ENCODE results near the gene PLA2G4D. TPM values are rescaled to one million over a fixed set of nuclear protein-coding genes. Genes with fewer than 3 reads are reported as not detected.

Gene PLA2G4D
- total RNA-seq, 1 experiment from 2014 or later: 0.34 TPM

GRCh38 chr15:42063122-42063848 lies 31.1 kb downstream of the PLA2G4D start:
- Histone ChIP-seq H2AFZ (ENCODE audit: low read depth, low read length, poor library complexity, severe bottlenecking) (no peak overlapping the region), H3K36me3 (ENCODE audit: control insufficient read depth in 1 of 2, insufficient read depth in 2 of 2, low read length in 2 of 2) (no peaks in the 10 kb centered on the region), H3K9me2 (ENCODE audit: insufficient read depth) (no peaks in the 10 kb centered on the region), H4K20me1 (ENCODE audit: insufficient read depth) (no peaks in the 10 kb centered on the region), H3K9me3 (ENCODE audit: control insufficient read depth in 1 of 2, insufficient read depth in 1 of 2, low read depth in 1 of 2, low read length in 2 of 2) (no peaks in the 10 kb centered on the region), H3K27me3 (ENCODE audit: insufficient read depth, low read length) (no peaks in the 10 kb centered on the region), H3K27ac (ENCODE audit: low read depth, low read length) (no peak overlapping the region), H3K4me3 (replicated peaks in 1 of 2; ENCODE audit: low read depth in 1 of 2, low read length in 2 of 2) (no peak overlapping the region), H3K4me2 (ENCODE audit: low read length) (no peak overlapping the region), H3K9ac (ENCODE audit: low read length) (no peak overlapping the region), H3K79me2 (ENCODE audit: insufficient read depth, low read length) (no peaks in the 10 kb centered on the region), H3K4me1 (ENCODE audit: control insufficient read depth in 1 of 2, insufficient read depth in 2 of 2, low read length in 2 of 2) (peaks cover 0 to 15% of the 10 kb centered on the region in 2 experiments; a peak in 2 of 4 replicates)
- ChIA-PET CTCF (interaction anchor here (0.7 to 1.3 kb wide), 4 partner anchors 10 to 74 kb away, joined by 3 to 4 read pairs (median 4); no protein-coding TSS in a partner anchor), RAD21 (ENCODE audit: low non-redundant PET in 1 of 2, low total read pairs in 2 of 2, uncharacterized antibody in 2 of 2, unreplicated experiment in 2 of 2) (interaction anchor here in 1 of 2 experiments (0.7 kb wide), 1 partner anchor 92 kb away, joined by 3 read pairs; no protein-coding TSS in a partner anchor), POLR2A (interaction anchor here (0.9 kb wide), 1 partner anchor 91 kb away, joined by 3 read pairs; the partner anchor contains the start of gene EHD4)
- ATAC-seq (no peak), DNase-seq (ENCODE audit: low read depth, low spot score) (no peak)
- BruUV-seq (replicated peaks): no TSS peak
- TF ChIP-seq ZBTB33 (IDR thresholded peaks at IDR 0.05; ENCODE audit: extremely low read depth, insufficient replicate concordance, low read length) (no peak), REST (IDR thresholded peaks at IDR 0.05; ENCODE audit: low read depth) (no peak), ZNF274 (IDR thresholded peaks at IDR 0.05; ENCODE audit: low read depth, low read length) (no peak), SP1 (IDR thresholded peaks at IDR 0.05; ENCODE audit: low read depth) (no peak), POLR2AphosphoS5 (IDR thresholded peaks at IDR 0.05; ENCODE audit: low read depth, low read length) (no peak), RAD21 (IDR thresholded peaks at IDR 0.05; ENCODE audit: low read depth) (no peak), SIN3A (IDR thresholded peaks at IDR 0.05; ENCODE audit: low read depth) (no peak), EGR1 (IDR thresholded peaks at IDR 0.05; ENCODE audit: low read depth) (no peak), EZH2phosphoT487 (IDR thresholded peaks at IDR 0.05; ENCODE audit: borderline replicate concordance) (no peak)
- intact Hi-C loops (cut with micrococcal nuclease): no loop called here
